PC-9 (cell line): Measurements from ENCODE around the gene TMPO.

ENCODE experiments used
- CTCF ChIP-seq: fragments of 200-600 bp; sonication (generic); conservative IDR thresholded peaks from 2 replicates; pipeline ENCODE4 v1.6.1; 2017; ENCODE audit warnings: mixed run types, antibody characterized with exemption, mild to moderate bottlenecking, moderate library complexity
- EZH2 ChIP-seq: fragments of 200-600 bp; sonication (generic); IDR thresholded peaks from 2 replicates; pipeline ENCODE4 v1.8.0; 2017; ENCODE audit warnings: antibody characterized with exemption, low read depth

DNA sequence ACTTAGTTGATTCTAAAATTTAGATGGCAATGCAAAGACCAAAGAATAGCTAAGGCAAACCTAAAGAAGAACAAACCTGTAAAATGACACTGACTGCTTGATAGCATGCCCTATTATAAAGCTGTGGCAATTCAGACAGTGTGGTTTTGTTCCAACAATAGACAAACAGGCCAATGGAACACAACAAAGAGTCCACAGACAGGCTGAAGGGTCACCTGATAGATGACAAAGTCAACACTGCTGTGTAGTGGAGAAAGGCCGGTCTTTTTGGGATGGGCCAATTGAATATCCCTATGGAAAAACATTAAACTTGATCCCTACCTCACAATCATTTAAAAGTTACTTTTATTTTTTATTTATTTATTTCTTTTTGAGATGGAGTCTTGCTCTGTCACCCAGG, 44.3 kb downstream of the TMPO start:
- no peak for TF ChIP-seq CTCF
- no peak for TF ChIP-seq EZH2
